K562 (cell line): Measurements from ENCODE around the gene SAT2. TPM values are rescaled to one million over a fixed set of nuclear protein-coding genes. Genes with fewer than 3 reads are reported as not detected.

Experiments used
- ADNP ChIP-seq: fragments of 200-800 bp; sonication (Bioruptor generic); IDR thresholded peaks from 2 replicates; pipeline ENCODE4 v1.6.1; 2016; ENCODE audit warnings: missing genetic modification characterization, missing compliant biosample characterization
- ARID2 ChIP-seq: fragments of 450-650 bp; IDR thresholded peaks from 2 replicates; pipeline ENCODE4 v1.6.1; 2017; ENCODE audit warnings: antibody characterized with exemption, mild to moderate bottlenecking
- HMGXB4 ChIP-seq: sonication (generic); formaldehyde crosslinking; IDR thresholded peaks from 2 replicates; pipeline ENCODE4 v1.8.1; 2023; ENCODE audit warnings: mild to moderate bottlenecking, missing genetic modification reagents
- IRF2 ChIP-seq: sonication (generic); formaldehyde crosslinking; IDR thresholded peaks from 2 replicates; pipeline ENCODE4 v1.8.1; 2022; ENCODE audit warnings: mild to moderate bottlenecking, missing genetic modification reagents
- NFYB ChIP-seq: IDR thresholded peaks from 2 replicates; pipeline ENCODE4 v1.6.1; 2011; ENCODE audit warnings: mild to moderate bottlenecking, moderate library complexity; ENCODE audit not compliant: insufficient read length; ENCODE audit errors: extremely low read depth
- PRMT5 ChIP-seq: sonication (generic); formaldehyde crosslinking; IDR thresholded peaks from 2 replicates; pipeline ENCODE4 v1.5.0; 2020; ENCODE audit warnings: missing genetic modification reagents
- RAD21 ChIP-seq, 2 experiments: fragments of 250-450 bp in 1 of 2; fragments of 450-650 bp in 1 of 2; sonication (Bioruptor Pico) in 1 of 2; formaldehyde crosslinking in 1 of 2; IDR thresholded peaks in 1 of 2; conservative IDR thresholded peaks in 1 of 2; 2 replicates each; pipeline versions ENCODE4 v1.4.0 to v1.8.0; 2020 to 2022; ENCODE audit warnings: mild to moderate bottlenecking in 2 of 2, moderate library complexity in 1 of 2
- RNF219 ChIP-seq: fragments of 250-450 bp; sonication (Bioruptor Pico); IDR thresholded peaks from 2 replicates; pipeline ENCODE4 v1.5.0; 2022; ENCODE audit warnings: mild to moderate bottlenecking
- STAT5A ChIP-seq: IDR thresholded peaks from 2 replicates; pipeline ENCODE4 v1.6.1; 2012; ENCODE audit warnings: low read length, inconsistent platforms, borderline replicate concordance
- USF2 ChIP-seq: sonication (generic); formaldehyde crosslinking; IDR thresholded peaks from 2 replicates; pipeline ENCODE4 v1.5.0; 2020; ENCODE audit warnings: missing genetic modification reagents
- ZBTB5 ChIP-seq: fragments of 450-650 bp; IDR thresholded peaks from 2 replicates; pipeline ENCODE4 v1.6.1; 2017; ENCODE audit warnings: antibody characterized with exemption
- ZFP30 ChIP-seq: fragments of 250-450 bp; sonication (Bioruptor Pico); IDR thresholded peaks from 2 replicates; pipeline ENCODE4 v1.8.0; 2022; ENCODE audit warnings: moderate library complexity, mild to moderate bottlenecking, inconsistent platforms, borderline replicate concordance
- ZHX1 ChIP-seq: fragments of 150-350 bp; conservative IDR thresholded peaks from 2 replicates; pipeline ENCODE4 v1.6.1; 2014; ENCODE audit warnings: low read length
- ZNF57 ChIP-seq: fragments of 450-650 bp; formaldehyde crosslinking; IDR thresholded peaks from 2 replicates; pipeline ENCODE4 v1.4.0; 2020; ENCODE audit warnings: mild to moderate bottlenecking, moderate library complexity
- polyA plus RNA-seq, 8 experiments: library from polyadenylated mRNA; depleted of rRNA in 4 of 8; stranded (reverse) in 5 of 8; unstranded in 3 of 8; fragments of >200 nt; fragmentation: Nextera tagmentation in 2 of 8; fragmentation: Illumina TruSeq in 1 of 8; extraction: Ambion mirVana in 2 of 8; extraction: Trizol in 1 of 8; gene quantifications; 2 replicates each; pipeline versions ENCODE4 v1.2.1 to v1.2.3, GENCODE V29; 2011 to 2014; ENCODE audit warnings: inconsistent platforms in 1 of 8, missing spikeins in 1 of 8
- total RNA-seq, 7 experiments: library from RNA; depleted of rRNA in 6 of 7; stranded (reverse); fragments of >200 nt in 6 of 7; fragmentation: Illumina TruSeq in 2 of 7; extraction: Trizol in 2 of 7; gene quantifications; 2 replicates each; pipeline versions ENCODE4 v1.2.1 to v1.2.3, GENCODE V29; 2011 to 2021; ENCODE audit warnings: low replicate concordance in 1 of 7

Gene SAT2
- total and polyA plus RNA-seq, 9 of the 15 experiments (the other 6 are each of a cell fraction or from before 2014, with no cell fraction given): 2.0 to 8.0 (median 5.3) TPM

- TF ChIP-seq ZBTB5: no peak
- TF ChIP-seq ADNP: no peak
- no peak for TF ChIP-seq ARID2
- TF ChIP-seq RNF219: no peak
- TF ChIP-seq STAT5A: peak; percentile 34; the same call in 1 of the 2 replicates
- TF ChIP-seq NFYB: no peak
- no peak for TF ChIP-seq ZNF57 (CRISPR knock-in tag)
- no peak for TF ChIP-seq ZFP30 (CRISPR knock-in tag)
- TF ChIP-seq RAD21 (CRISPR knock-in tag; conservative IDR thresholded peaks at IDR 0.05 in 1 of 2, IDR thresholded peaks at IDR 0.05 in 1 of 2): peak in 1 of 2 experiments; percentile 4; a peak in 1 of 4 replicates
- no peak for TF ChIP-seq HMGXB4
- TF ChIP-seq USF2 (CRISPR knock-in tag): no peak
- TF ChIP-seq ZHX1: no peak
- no peak for TF ChIP-seq IRF2 (CRISPR knock-in tag)
- no peak for TF ChIP-seq PRMT5 (CRISPR knock-in tag)
These were observed 48.4 kb downstream of the SAT2 start, which contains the start of gene CD68 (continued) for GRCh38 chr17:7579001-7579833.
